OCI-LY3 (cell line): Measurements from ENCODE around the gene PXN.

Experiments used
- CTCF ChIP-seq: fragments of 200-600, 300-600 bp; sonication (generic); IDR thresholded peaks from 2 replicates; pipeline ENCODE4 v1.5.1; 2014; ENCODE audit warnings: antibody characterized with exemption, low read length, low read depth
- EZH2phosphoT487 ChIP-seq: fragments of 200-600 bp; shearing (Covaris generic); IDR thresholded peaks from 2 replicates; pipeline ENCODE4 v1.6.1; 2018; ENCODE audit warnings: antibody characterized with exemption, mixed run types, low read depth

GRCh38 chr12:120172053-120172452, 93.5 kb downstream of the PXN start:
- TF ChIP-seq CTCF (no peak), EZH2phosphoT487 (no peak)
